ENCODE data around the gene SOWAHA. TPM values are rescaled to one million over a fixed set of nuclear protein-coding genes. Genes with fewer than 3 reads are reported as not detected.

The SOWAHA gene
- total and polyA plus RNA-seq, 10 of the 15 experiments (the other 5 are each of a cell fraction or from before 2014, with no cell fraction given), result 0.02 to 0.37 (median 0.05) TPM; not detected in 4

DNA sequence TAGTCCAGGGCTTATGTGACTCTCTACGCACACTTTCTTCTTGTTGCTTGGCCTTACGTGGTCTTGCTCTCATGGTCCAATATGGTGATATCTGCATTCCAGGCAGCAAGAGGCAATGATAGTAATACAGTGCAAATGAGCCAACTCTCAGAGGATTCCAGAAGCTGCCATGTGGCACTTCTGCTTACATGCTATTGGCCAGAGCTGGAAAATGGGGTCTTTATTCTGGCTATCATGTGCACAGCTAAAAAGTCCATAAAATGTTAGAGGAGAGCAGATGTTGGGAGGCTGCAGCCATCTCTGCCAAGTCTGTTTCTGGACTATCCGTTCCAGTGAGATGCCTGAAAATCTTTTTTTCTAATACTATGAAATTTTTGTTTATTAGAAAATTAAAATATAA is 33.1 kb upstream of the SOWAHA start (continued):
- TF ChIP-seq, protein P1, sequence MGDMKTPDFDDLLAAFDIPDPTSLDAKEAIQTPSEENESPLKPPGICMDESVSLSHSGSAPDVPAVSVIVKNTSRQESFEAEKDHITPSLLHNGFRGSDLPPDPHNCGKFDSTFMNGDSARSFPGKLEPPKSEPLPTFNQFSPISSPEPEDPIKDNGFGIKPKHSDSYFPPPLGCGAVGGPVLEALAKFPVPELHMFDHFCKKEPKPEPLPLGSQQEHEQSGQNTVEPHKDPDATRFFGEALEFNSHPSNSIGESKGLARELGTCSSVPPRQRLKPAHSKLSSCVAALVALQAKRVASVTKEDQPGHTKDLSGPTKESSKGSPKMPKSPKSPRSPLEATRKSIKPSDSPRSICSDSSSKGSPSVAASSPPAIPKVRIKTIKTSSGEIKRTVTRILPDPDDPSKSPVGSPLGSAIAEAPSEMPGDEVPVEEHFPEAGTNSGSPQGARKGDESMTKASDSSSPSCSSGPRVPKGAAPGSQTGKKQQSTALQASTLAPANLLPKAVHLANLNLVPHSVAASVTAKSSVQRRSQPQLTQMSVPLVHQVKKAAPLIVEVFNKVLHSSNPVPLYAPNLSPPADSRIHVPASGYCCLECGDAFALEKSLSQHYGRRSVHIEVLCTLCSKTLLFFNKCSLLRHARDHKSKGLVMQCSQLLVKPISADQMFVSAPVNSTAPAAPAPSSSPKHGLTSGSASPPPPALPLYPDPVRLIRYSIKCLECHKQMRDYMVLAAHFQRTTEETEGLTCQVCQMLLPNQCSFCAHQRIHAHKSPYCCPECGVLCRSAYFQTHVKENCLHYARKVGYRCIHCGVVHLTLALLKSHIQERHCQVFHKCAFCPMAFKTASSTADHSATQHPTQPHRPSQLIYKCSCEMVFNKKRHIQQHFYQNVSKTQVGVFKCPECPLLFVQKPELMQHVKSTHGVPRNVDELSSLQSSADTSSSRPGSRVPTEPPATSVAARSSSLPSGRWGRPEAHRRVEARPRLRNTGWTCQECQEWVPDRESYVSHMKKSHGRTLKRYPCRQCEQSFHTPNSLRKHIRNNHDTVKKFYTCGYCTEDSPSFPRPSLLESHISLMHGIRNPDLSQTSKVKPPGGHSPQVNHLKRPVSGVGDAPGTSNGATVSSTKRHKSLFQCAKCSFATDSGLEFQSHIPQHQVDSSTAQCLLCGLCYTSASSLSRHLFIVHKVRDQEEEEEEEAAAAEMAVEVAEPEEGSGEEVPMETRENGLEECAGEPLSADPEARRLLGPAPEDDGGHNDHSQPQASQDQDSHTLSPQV (IDR thresholded peaks at IDR 0.05), result no peak
- TF ChIP-seq DPF2 (IDR thresholded peaks at IDR 0.05) (no peak), BCL11A (IDR thresholded peaks at IDR 0.05; ENCODE audit: low read depth, low read length) (no peak), MEF2A (IDR thresholded peaks at IDR 0.05; ENCODE audit: insufficient read depth, low read depth, low read length) (no peak), RUNX3 (IDR thresholded peaks at IDR 0.05; ENCODE audit: low read length) (no peak), ZNF622 (IDR thresholded peaks at IDR 0.05) (no peak), NR2F1 (conservative IDR thresholded peaks at IDR 0.05) (no peak)
- TF ChIP-seq, protein P2, sequence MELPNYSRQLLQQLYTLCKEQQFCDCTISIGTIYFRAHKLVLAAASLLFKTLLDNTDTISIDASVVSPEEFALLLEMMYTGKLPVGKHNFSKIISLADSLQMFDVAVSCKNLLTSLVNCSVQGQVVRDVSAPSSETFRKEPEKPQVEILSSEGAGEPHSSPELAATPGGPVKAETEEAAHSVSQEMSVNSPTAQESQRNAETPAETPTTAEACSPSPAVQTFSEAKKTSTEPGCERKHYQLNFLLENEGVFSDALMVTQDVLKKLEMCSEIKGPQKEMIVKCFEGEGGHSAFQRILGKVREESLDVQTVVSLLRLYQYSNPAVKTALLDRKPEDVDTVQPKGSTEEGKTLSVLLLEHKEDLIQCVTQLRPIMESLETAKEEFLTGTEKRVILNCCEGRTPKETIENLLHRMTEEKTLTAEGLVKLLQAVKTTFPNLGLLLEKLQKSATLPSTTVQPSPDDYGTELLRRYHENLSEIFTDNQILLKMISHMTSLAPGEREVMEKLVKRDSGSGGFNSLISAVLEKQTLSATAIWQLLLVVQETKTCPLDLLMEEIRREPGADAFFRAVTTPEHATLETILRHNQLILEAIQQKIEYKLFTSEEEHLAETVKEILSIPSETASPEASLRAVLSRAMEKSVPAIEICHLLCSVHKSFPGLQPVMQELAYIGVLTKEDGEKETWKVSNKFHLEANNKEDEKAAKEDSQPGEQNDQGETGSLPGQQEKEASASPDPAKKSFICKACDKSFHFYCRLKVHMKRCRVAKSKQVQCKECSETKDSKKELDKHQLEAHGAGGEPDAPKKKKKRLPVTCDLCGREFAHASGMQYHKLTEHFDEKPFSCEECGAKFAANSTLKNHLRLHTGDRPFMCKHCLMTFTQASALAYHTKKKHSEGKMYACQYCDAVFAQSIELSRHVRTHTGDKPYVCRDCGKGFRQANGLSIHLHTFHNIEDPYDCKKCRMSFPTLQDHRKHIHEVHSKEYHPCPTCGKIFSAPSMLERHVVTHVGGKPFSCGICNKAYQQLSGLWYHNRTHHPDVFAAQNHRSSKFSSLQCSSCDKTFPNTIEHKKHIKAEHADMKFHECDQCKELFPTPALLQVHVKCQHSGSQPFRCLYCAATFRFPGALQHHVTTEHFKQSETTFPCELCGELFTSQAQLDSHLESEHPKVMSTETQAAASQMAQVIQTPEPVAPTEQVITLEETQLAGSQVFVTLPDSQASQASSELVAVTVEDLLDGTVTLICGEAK (IDR thresholded peaks at IDR 0.05; ENCODE audit: borderline replicate concordance), result no peak

All from GM12878 (cell line).